Left cardiac atrium (tissue), 4 donors: ENCODE results near the gene CHRNG. TPM values are rescaled to one million over a fixed set of nuclear protein-coding genes. Genes with fewer than 3 reads are reported as not detected.
"Not testable (repeated sequence)": the region's sequence is repeated elsewhere in the genome, so short reads cannot be mapped to it uniquely, and the experiment has no call there.

ENCODE experiments used
- ATAC-seq, 2 donors: fragments of 200-7000 bp; cut with Tn5 transposase; one replicate each; pipeline ENCODE4 v1.9.1; 2020; ENCODE audit warnings: mild to moderate bottlenecking in 2 of 2, moderate library complexity in 2 of 2
- DNase-seq: peaks from one replicate; pipeline ENCODE4 v3.0.0-alpha.2; 2020
- intact Hi-C, 2 donors: fragments of 100-400 bp; cut with DNase I; formaldehyde crosslinking; loops; one replicate each; pipeline versions ENCODE4 v1.14.1 to v1.15.1; 2022 to 2023
- total RNA-seq, 2 donors: library from RNA; stranded (reverse); fragmentation: NEBNext Ultra II Directional; extraction: Animal tissue kit (Norgen Biotek cat#: 25700); gene quantifications; one replicate each; pipeline ENCODE4 v1.2.1, GENCODE V29; 2021
- donor health status: DM: no; HTN: yes; CAD: no.
- donor health status: DM: no; HTN: yes; CAD: no; lungs with severe emphysema.
- donor health status: DM: yes; HTN: yes; CAD: no.
- donor health status: Dilated cardiomyopathy.

CHRNG gene
- total RNA-seq, 2 donors from 2014 or later, result not detected

GRCh38 chr2:232524771-232525170, 14.7 kb upstream of the CHRNG start:
- DNase-seq, result no peak
- no peak for ATAC-seq
- intact Hi-C loops, result loop anchor here (5.0 to 10.0 kb wide), 4 partner anchors 72 to 622 kb away; no protein-coding TSS in a partner anchor

GRCh38 chr2:232525199-232525598, 14.3 kb upstream of the CHRNG start:
- DNase-seq (no peak), ATAC-seq (no peak)
- intact Hi-C loops, result loop anchor here in 1 of 2 donors (10.0 kb wide), 1 partner anchor 620 kb away; no protein-coding TSS in a partner anchor

GRCh38 chr2:232525791-232526371, 13.6 kb upstream of the CHRNG start, which contains the start of gene CHRND:
TSS of gene CHRND (plus strand) at chr2:232526160. CDS start at chr2:232526216, 56 bp downstream.
- DNase-seq (no peak), ATAC-seq (peak; percentile 27 to 71)
- intact Hi-C loops, result loop anchor here in 1 of 2 donors (10.0 kb wide), 1 partner anchor 621 kb away; no protein-coding TSS in a partner anchor

GRCh38 chr2:232526372-232526941, 13.0 kb upstream of the CHRNG start:
- DNase-seq (no peak), ATAC-seq (no peak)
- intact Hi-C loops, result loop anchor here in 1 of 2 donors (10.0 kb wide), 1 partner anchor 622 kb away; no protein-coding TSS in a partner anchor

GRCh38 chr2:232527905-232528470, 11.5 kb upstream of the CHRNG start:
- DNase-seq (no peak), ATAC-seq (no peak)
- intact Hi-C loops, result loop anchor here in 1 of 2 donors (10.0 kb wide), 1 partner anchor 623 kb away; no protein-coding TSS in a partner anchor

GRCh38 chr2:232528746-232529460, 10.6 kb upstream of the CHRNG start:
- DNase-seq, result peak; percentile 18
- intact Hi-C loops, result loop anchor here in 1 of 2 donors (10.0 kb wide), 1 partner anchor 624 kb away; no protein-coding TSS in a partner anchor
- no peak for ATAC-seq

- intact Hi-C loops, result loop anchor here in 1 of 2 donors (10.0 kb wide), 1 partner anchor 625 kb away; no protein-coding TSS in a partner anchor
- DNase-seq (no peak), ATAC-seq (no peak)
Measured at GRCh38 chr2:232529806-232530547, 9.5 kb upstream of the CHRNG start.

GRCh38 chr2:232530626-232531260, 8.7 kb upstream of the CHRNG start:
- ATAC-seq (no peak), DNase-seq (no peak)
- intact Hi-C loops, result no loop called here

GRCh38 chr2:232532419-232532818, 7.1 kb upstream of the CHRNG start:
- intact Hi-C loops, result no loop called here
- ATAC-seq, result peak; percentile 32 to 73
- no peak for DNase-seq

GRCh38 chr2:232532821-232533220, 6.7 kb upstream of the CHRNG start:
- intact Hi-C loops, DNase-seq: not testable (repeated sequence)
- peak in 1 of 2 donors; percentile 3 for ATAC-seq

- DNase-seq (no peak), ATAC-seq (no peak)
- intact Hi-C loops, result no loop called here
Measured at GRCh38 chr2:232533944-232534710, 5.4 kb upstream of the CHRNG start.

GRCh38 chr2:232534940-232535651, 4.4 kb upstream of the CHRNG start:
- DNase-seq, result no peak
- no peak for ATAC-seq
- intact Hi-C loops, result no loop called here

GRCh38 chr2:232535761-232536530, 3.5 kb upstream of the CHRNG start:
- intact Hi-C loops, result no loop called here
- ATAC-seq (no peak), DNase-seq (no peak)

- ATAC-seq (no peak), DNase-seq (no peak)
- intact Hi-C loops, result no loop called here
Measured at GRCh38 chr2:232537079-232537478, 2.4 kb upstream of the CHRNG start.

GRCh38 chr2:232537499-232537898, 2.0 kb upstream of the CHRNG start:
- DNase-seq, result no peak
- intact Hi-C loops, result no loop called here
- peak; percentile 13 to 56 for ATAC-seq

GRCh38 chr2:232538671-232539070, 821 bp upstream of the CHRNG start:
- intact Hi-C loops, result no loop called here
- ATAC-seq (peak in 1 of 2 donors; percentile 34), DNase-seq (no peak)
